ENCODE results near the gene MAP1B.

Gene MAP1B

DNA sequence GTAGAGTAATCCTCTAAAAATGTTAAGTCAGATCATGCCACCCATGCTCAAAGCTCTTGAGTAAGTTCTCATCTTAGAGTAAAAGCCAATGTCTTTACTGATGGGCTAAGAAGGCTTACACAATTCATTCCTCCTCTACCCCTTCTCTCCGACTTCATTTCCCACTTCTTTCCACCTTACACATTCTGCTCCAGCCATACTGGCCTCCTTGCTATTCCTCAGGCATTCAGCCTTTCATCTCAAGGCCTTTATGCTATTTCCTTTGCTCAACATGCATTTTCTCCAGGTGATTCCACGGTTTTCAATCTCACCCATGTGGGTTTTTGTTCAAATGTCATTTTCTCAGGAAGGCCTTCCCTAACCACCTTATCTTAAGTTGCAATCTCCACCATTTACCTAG lies 104.9 kb downstream of the MAP1B start:
- no peak for DNase-seq (ENCODE audit: low spot score)
- TF ChIP-seq, protein P1, sequence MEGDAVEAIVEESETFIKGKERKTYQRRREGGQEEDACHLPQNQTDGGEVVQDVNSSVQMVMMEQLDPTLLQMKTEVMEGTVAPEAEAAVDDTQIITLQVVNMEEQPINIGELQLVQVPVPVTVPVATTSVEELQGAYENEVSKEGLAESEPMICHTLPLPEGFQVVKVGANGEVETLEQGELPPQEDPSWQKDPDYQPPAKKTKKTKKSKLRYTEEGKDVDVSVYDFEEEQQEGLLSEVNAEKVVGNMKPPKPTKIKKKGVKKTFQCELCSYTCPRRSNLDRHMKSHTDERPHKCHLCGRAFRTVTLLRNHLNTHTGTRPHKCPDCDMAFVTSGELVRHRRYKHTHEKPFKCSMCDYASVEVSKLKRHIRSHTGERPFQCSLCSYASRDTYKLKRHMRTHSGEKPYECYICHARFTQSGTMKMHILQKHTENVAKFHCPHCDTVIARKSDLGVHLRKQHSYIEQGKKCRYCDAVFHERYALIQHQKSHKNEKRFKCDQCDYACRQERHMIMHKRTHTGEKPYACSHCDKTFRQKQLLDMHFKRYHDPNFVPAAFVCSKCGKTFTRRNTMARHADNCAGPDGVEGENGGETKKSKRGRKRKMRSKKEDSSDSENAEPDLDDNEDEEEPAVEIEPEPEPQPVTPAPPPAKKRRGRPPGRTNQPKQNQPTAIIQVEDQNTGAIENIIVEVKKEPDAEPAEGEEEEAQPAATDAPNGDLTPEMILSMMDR (IDR thresholded peaks at IDR 0.05; ENCODE audit: extremely low read depth, missing control alignments) = no peak

DNA sequence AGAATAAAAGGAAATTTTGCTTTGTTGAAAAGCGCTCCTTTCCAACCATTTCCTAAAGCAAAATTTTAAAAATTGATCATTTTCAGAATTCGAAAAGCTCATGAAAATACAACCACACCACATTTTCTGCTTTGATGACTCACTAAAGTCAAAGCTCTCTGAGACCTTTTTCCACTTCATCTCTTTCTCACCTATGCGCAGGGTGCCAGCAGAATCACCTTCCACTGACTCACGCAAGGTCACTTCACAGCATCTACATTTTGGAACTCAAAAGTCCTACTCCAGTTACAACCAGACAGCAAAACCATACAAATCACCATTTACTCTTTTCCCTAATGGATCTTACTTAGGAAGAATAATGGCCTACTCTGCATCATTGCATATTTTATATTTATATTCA lies 106.2 kb downstream of the MAP1B start:
- DNase-seq (ENCODE audit: low spot score) = no peak
- TF ChIP-seq, protein P1 (IDR thresholded peaks at IDR 0.05; ENCODE audit: extremely low read depth, missing control alignments) = no peak

DNA sequence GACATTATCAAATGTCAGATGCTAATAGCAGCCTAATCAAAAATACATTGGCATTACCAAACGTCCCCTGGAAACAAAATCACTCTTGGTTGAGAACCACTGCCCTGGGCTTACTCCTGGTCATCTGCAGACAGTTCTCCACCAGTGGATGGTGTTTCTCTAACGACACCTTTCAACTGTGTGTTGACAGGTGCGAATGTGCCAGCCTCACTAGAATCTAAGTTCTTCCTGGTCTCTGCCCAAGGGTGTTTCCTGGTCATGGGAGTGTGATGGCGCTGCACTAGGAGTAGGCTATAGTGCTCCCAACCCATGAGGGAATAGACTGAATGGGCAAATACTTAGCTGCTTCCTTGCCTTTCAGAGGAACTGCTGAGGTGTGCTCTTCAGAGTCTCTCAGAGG lies 106.9 kb downstream of the MAP1B start:
- TF ChIP-seq, protein P1 (IDR thresholded peaks at IDR 0.05; ENCODE audit: extremely low read depth, missing control alignments) = no peak
- no peak for DNase-seq (ENCODE audit: low spot score)

DNA sequence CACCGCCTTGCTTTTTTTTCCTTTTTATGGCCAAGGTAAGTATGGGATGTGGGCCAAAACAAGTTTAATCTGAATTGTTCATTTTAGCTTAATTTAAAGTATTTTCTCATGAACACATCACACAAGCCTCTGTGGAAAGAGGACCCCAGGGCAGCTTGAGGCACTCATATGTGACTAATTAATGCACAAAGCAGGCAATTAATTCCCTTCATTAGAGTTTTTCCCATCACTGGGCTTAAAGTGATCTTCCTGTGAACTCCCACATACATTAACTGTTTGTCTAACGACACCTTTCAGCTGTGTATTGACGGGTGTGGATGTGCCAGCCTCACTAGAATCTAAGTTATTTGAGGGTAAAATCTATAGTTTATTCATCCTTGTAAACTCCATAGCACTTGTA lies 109.5 kb downstream of the MAP1B start:
- TF ChIP-seq, protein P1 (IDR thresholded peaks at IDR 0.05; ENCODE audit: extremely low read depth, missing control alignments) = no peak

DNA sequence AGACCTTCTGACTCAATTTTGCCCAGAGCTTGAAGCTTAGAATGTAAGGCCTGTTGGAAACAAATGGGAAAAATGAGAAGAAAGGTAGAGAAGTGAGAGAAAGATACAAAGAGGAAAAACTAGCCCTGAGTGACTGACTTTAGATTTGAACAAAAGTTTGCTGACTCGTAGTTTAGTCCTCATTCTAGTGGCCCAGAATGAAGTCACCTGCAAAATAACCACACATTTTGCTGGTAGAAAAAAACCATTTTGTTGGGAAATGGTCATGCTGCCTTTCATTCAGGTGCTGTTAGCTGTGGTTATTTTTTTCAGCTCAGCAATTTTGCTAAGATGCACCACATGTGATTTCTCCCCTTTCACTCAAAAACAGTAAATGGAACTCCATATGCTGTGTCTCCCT lies 113.8 kb downstream of the MAP1B start:
- no peak for DNase-seq (ENCODE audit: low spot score)
- TF ChIP-seq, protein P1 (IDR thresholded peaks at IDR 0.05; ENCODE audit: extremely low read depth, missing control alignments) = no peak

More for the DNA sequence above, 109.5 kb downstream of the MAP1B start:
- DNase-seq (ENCODE audit: low spot score) = no peak

DNA sequence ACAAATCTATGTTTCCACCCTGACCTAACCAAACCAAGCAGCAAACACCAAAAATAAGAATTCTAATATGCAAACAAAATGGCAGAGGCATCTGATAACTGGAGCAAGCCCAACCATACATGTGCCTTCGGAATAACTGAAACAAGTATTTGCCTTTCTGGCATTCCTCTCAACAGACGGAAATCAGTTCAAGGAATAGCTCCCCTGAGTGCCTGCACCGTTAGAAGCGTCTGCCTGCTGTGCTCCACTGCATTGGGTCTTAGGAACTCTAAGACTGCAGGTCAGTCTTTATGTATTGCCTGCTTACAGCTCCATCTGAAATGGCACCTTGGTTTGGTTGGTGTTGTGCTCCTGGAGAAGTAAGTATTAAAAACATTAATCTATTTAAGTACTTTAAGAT lies 114.3 kb downstream of the MAP1B start:
- no peak for DNase-seq (ENCODE audit: low spot score)
- TF ChIP-seq, protein P1 (IDR thresholded peaks at IDR 0.05; ENCODE audit: extremely low read depth, missing control alignments) = no peak

DNA sequence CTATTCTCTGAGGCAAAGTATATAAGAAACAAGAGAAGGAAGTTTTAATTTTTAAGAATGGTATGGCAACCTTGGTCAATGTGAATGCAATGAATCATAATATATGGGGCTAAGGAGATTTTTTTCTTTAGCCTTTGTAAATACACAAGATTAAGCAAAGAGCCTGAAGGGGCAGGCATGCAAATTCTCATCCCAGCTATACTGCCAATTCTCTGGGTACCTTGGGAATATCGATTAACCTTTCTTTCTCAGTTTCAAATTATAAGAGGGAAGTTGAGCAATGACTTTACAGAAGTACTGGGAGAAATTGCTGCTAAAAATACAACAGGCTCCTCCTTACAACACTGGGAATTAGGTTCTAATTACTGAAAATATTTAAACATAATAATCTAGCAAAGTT lies 115.2 kb downstream of the MAP1B start:
- TF ChIP-seq, protein P1 (IDR thresholded peaks at IDR 0.05; ENCODE audit: extremely low read depth, missing control alignments) = no peak

More for the DNA sequence above, 115.2 kb downstream of the MAP1B start:
- no peak for DNase-seq (ENCODE audit: low spot score)

Data from GM20000 (cell line).